Activated T-cell treated with anti-CD3 and anti-CD28 coated beads, Interleukin-2, amount 50 U/mL, for 4 hours (primary cell): Measurements from ENCODE around the gene MAP1LC3B2. TPM values are rescaled to one million over a fixed set of nuclear protein-coding genes. Genes with fewer than 3 reads are reported as not detected.

Source experiments
- ATAC-seq, 2 donors: fragments of 200-7000 bp; cut with Tn5 transposase; one replicate each; pipeline ENCODE4 v1.10.0; 2021
- DNase-seq: peaks from one replicate; pipeline ENCODE4 v3.0.0-alpha.2; 2020
- H3K27me3 Mint-ChIP-seq: one replicate; pipeline ENCODE4 v1.8.0; 2021; ENCODE audit warnings: low read depth, mixed read lengths
- H3K36me3 Mint-ChIP-seq: one replicate; pipeline ENCODE4 v1.8.0; 2022; ENCODE audit warnings: mixed read lengths; ENCODE audit not compliant: insufficient read depth
- H3K4me1 Mint-ChIP-seq: one replicate; pipeline ENCODE4 v1.8.0; 2021; ENCODE audit warnings: low read depth, mixed read lengths
- H3K4me3 Mint-ChIP-seq: one replicate; pipeline ENCODE4 v1.8.0; 2021; ENCODE audit warnings: mild to moderate bottlenecking, moderate library complexity, mixed read lengths
- H3K9me3 Mint-ChIP-seq: one replicate; pipeline ENCODE4 v1.8.0; 2021; ENCODE audit warnings: mixed read lengths
- total RNA-seq, 3 donors: library from RNA; stranded (reverse); gene quantifications; one replicate each; pipeline ENCODE4 v1.2.1, GENCODE V29; 2021

Gene MAP1LC3B2
- total RNA-seq, 3 donors from 2014 or later, result 1.1 to 1.5 TPM; not detected in 1

DNA sequence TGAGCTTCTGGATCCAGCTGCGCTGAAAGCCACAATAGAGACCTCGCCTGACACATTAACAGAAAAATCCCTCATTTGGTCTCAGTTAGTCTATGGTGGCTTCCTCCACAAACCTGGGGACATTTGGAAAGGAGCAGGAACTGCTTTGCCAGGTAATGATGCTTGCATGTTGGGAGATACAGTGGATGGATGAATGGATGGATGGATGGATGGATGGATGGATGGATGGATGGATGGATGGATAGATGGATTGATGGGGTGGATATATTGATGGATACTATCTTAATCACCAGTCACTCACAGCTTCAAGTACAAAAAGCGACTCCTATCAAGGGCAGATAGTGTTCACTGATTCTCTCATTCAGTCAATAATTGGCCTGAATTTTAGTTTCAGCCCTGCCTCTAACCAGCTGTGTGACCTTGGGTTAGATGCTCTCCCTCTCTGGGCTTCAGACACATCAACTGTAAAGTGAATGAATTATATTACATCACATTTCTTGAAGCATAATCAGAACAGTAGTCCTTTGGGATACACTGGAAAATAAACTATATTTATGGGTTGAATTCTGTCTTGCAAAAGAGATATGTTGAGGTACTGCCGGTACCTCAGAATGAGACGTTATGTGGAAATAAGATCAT, 29.3 kb downstream of the MAP1LC3B2 start:
- Mint-ChIP-seq H3K27me3 (no peaks in the 10 kb centered on the region), H3K9me3 (no peaks in the 10 kb centered on the region), H3K4me1 (peaks cover 10% of the 10 kb centered on the region), H3K36me3 (no peaks in the 10 kb centered on the region), H3K4me3 (no peak overlapping the region)
- no peak for ATAC-seq
- no peak for DNase-seq

DNA sequence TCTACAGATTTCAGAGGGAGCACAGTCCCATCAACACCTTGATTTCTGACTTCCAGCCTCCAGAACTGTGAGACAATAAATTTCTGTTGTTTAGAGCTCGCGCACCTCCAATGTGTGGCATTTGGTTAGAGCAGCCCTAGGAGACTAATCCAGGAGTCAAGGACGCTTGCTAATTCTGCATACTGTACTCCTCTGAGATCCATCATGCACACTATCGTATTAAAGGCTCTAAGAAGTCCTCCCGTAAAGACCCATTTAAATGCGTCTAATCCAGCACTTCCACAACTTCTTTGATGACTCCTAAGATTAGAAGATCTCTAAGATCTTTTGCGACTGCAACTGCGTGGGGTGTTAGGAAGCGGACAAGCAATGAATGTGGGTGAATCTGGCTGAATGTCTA, 30.4 kb downstream of the MAP1LC3B2 start:
- DNase-seq (no peak), ATAC-seq (no peak)
- H3K4me3 Mint-ChIP-seq, result no peak overlapping the region
- no peaks in the 10 kb centered on the region for H3K9me3 Mint-ChIP-seq
- H3K27me3 Mint-ChIP-seq, result no peaks in the 10 kb centered on the region
- no peaks in the 10 kb centered on the region for H3K36me3 Mint-ChIP-seq
- peaks cover 18% of the 10 kb centered on the region for H3K4me1 Mint-ChIP-seq

DNA sequence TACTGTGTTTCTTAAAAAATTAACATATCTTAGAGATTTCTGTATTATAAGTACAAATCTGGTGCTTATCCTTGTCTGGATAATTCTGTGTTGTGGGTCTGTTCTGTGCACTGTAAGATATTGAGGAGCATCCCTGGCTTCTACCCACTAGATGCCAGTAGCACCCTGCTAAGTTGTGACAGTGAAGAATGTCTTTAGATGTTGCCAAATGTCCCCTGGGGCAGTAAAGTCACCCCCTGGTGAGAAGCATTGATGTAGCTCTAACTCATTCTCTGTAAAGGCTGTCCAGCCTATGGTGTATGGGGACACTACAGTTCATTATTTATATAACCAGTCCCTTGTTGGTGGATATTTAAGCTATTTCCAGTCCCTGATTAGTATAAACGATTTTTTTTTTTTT, 31.4 kb downstream of the MAP1LC3B2 start:
- H3K9me3 Mint-ChIP-seq, result no peaks in the 10 kb centered on the region
- no peaks in the 10 kb centered on the region for H3K27me3 Mint-ChIP-seq
- no peak overlapping the region for H3K4me3 Mint-ChIP-seq
- ATAC-seq (no peak), DNase-seq (no peak)
- H3K36me3 Mint-ChIP-seq, result no peaks in the 10 kb centered on the region
- peaks cover 26% of the 10 kb centered on the region for H3K4me1 Mint-ChIP-seq

DNA sequence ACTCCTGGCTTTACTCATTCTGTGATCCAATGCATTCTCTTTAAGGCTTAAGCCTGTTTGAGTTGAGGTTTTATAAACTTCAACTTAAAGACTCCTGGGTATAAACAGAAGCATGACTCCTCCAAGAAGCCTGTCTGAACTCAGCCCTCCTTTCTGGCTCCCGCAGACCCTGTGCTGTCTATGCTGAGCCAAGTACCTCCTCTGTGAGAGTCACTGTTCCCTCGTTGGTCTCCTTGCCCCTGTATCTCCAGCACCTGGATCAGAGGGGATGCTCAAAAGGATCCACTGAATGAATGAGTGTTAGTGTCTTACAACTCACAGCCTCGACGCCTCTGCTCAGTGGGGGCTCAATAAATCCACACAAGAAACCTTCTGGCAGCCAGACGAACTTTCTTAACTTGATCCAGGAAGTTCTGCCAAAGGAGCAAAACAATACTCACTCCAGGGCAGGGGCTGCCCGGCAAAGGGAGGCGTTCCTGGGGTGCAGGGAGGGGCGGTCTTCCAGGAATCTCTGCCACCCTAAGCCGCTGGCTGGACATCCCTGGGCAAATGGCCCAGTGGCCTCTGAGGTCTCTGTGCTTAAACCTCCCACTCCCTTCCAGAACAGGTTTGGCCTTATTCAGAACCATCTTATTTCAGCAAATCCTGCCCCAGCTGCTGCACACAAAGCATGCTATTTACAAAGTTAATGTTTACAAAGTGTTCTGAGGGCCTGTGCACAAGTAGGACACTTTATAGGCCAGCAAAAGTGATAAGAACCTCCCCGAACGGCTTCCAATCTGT, 32.9 kb downstream of the MAP1LC3B2 start:
- no peak overlapping the region for H3K4me3 Mint-ChIP-seq
- ATAC-seq, result no peak
- no peak for DNase-seq
- no peaks in the 10 kb centered on the region for H3K27me3 Mint-ChIP-seq
- H3K36me3 Mint-ChIP-seq, result no peaks in the 10 kb centered on the region
- H3K9me3 Mint-ChIP-seq, result no peaks in the 10 kb centered on the region
- H3K4me1 Mint-ChIP-seq, result peaks cover 30% of the 10 kb centered on the region

DNA sequence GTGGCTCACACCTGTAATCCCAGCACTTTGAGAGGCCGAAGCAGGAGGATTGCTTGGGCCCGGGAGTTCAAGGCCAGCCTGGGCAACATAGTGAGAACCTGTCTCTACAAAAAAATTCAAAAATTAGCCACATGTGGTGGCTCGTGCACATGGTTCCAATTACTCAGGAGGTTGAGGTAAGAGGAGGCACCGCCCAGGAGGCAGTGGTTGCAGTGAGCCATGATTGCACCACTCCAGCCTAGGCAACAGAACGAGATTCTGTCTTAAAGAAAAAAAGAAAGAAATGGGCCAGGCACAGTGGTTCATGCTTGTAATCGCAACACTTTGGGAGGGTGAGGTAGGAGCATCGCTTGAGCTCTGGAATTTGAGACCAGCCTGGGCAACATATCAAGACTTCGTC, 33.5 kb downstream of the MAP1LC3B2 start:
- Mint-ChIP-seq H3K4me3 (no peak overlapping the region), H3K36me3 (no peaks in the 10 kb centered on the region), H3K4me1 (peaks cover 30% of the 10 kb centered on the region), H3K9me3 (no peaks in the 10 kb centered on the region), H3K27me3 (no peaks in the 10 kb centered on the region)
- DNase-seq, result no peak
- no peak for ATAC-seq

DNA sequence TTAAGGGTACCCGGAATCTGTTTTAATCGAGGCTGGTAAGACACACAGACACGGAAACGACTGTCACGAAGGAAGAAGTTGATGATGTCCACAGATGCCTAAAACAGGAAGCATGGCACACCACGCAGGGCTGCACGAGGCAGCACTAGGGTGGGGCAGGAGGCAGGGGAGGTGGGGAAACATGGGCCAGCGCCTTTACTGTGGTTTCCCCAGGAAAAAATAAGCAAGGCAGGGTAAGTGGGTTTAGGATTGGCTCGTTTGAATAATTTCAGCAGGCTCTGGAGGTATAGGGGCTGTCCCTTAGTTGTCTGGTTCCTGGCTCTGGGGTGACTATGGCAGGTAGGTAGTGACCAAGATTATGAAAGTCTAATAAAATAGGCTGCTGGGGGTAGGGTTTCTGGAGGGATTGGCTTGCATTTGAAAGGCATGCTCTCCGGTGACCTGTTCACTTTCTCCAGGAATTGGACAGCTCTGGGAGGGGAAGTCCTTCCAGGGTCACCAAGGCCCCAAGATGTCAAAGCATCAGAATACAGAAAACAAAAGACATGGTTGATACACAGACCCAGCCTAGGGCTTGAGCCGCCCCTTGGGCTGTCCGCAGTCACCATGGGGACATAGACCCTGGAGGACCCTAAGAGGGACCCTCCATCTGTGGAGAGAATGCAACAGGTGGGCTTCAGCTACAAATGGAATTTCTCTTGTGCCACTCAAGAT, 35.3 kb downstream of the MAP1LC3B2 start:
- Mint-ChIP-seq H3K4me3 (peak overlapping the region; percentile 27), H3K4me1 (peaks cover 30% of the 10 kb centered on the region), H3K27me3 (no peaks in the 10 kb centered on the region), H3K36me3 (no peaks in the 10 kb centered on the region), H3K9me3 (no peaks in the 10 kb centered on the region)
- DNase-seq, result peak; percentile 9
- peak; percentile 65 to 66 for ATAC-seq

DNA sequence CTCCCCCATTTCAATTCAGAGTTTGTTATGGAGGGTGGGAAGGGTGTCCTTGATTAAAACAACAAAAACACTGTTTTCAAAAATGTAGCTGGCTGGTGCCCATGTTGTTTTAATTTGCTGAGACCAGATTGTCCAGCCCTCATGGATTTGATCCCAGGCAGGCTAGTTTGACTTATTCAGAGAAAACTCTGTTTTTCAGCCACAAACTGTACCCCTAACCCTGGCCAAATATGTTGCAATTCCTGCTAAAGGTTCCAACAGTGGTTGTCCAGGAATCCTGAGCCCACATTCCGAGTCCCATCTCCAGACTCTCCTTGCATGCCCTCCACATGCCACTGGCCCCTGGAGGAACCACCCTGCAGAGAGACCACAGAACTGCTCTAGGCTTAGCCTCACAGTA, 36.0 kb downstream of the MAP1LC3B2 start:
- Mint-ChIP-seq H3K4me1 (peaks cover 34% of the 10 kb centered on the region), H3K36me3 (no peaks in the 10 kb centered on the region), H3K27me3 (no peaks in the 10 kb centered on the region), H3K4me3 (no peak overlapping the region), H3K9me3 (no peaks in the 10 kb centered on the region)
- no peak for ATAC-seq
- DNase-seq, result no peak

DNA sequence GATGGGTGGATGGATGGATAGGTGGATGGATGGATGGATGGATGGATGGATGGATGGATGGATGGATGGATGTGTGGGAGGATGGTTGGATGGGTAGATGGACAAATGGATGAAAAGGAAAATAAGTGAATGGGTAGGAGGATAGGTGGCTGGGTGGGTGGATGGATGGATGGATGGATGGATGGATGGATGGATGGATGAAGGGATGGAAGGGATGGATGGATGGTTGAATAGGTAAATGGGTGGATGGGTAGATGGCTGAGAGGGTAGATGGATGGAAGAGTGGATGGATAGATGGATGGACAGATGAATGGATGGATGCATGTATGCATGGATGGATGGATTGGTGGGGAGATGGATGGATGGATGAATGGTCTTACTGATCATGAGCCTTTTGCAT, 36.5 kb downstream of the MAP1LC3B2 start:
- Mint-ChIP-seq H3K4me1 (peaks cover 34% of the 10 kb centered on the region), H3K4me3 (no peak overlapping the region), H3K27me3 (no peaks in the 10 kb centered on the region), H3K9me3 (no peaks in the 10 kb centered on the region), H3K36me3 (no peaks in the 10 kb centered on the region)
- ATAC-seq, result no peak
- no peak for DNase-seq

DNA sequence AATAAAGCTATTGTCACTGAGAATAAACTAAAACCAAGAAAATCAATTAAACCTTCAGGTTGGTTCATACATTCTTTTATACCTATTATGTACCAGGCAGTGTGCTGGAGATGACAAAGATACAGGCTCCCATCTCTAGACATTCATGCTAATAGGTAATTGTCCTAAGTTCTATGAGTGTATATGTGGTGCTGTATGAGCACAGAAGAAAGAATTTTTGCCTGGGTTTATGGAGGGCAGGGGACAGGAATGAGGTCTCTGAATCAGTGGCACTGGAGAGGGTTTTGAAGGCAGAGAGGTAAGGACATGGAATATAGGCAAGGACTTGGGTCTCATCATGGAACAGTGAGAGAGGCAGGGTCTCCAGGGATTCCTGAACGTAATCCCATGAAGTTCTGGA, 38.7 kb downstream of the MAP1LC3B2 start:
- H3K4me3 Mint-ChIP-seq, result no peak overlapping the region
- H3K4me1 Mint-ChIP-seq, result peaks cover 24% of the 10 kb centered on the region
- DNase-seq, result no peak
- no peaks in the 10 kb centered on the region for H3K36me3 Mint-ChIP-seq
- ATAC-seq, result no peak
- H3K9me3 Mint-ChIP-seq, result no peaks in the 10 kb centered on the region
- no peaks in the 10 kb centered on the region for H3K27me3 Mint-ChIP-seq

DNA sequence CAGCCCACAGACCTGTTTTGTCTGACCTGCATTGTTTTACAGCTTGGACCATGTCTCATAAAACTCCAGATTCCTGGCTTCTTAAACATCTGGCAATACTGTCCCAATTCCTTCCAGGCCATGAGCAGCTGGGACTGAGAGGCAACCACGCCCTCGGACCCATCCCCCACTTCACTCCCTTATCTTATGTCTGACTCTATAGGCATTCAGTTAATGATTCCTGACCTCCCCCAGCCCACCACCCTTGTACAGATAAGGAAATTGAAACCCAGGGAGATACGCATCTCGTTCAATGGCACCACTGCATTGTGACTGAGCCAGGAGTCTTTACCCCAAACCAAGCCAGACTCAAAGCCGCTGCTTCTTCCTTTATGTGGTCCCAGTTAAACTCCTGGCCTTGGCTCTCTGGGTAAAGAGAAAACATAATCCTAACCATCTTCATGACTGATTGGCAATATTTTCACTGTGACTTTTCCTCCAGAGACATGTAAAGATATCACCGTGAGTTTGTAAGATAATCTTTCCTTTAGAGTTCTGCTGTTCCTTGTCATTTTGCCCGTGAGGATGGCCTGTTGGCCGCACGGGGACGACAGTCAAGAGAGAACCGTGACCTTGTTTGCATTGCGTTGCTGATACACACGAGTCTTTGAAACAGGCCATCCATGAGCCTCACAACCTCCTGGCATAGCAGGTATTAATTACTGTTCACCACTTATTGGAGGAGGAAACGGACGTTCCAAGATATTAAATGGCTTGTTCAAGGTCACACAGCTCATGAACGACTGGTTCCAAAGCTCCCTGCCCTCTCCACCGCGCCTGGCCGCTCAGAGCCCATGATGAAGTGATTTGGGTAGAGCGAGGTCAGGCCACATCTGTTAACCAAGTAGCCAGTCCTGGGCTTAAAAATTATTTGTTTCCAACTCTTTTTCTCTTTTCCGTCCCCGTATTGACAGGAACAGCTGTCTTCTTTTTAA, 39.4 kb downstream of the MAP1LC3B2 start:
- H3K4me3 Mint-ChIP-seq, result no peak overlapping the region
- H3K36me3 Mint-ChIP-seq, result no peaks in the 10 kb centered on the region
- no peak for DNase-seq
- H3K27me3 Mint-ChIP-seq, result no peaks in the 10 kb centered on the region
- H3K9me3 Mint-ChIP-seq, result no peaks in the 10 kb centered on the region
- ATAC-seq, result no peak
- peaks cover 24% of the 10 kb centered on the region for H3K4me1 Mint-ChIP-seq

DNA sequence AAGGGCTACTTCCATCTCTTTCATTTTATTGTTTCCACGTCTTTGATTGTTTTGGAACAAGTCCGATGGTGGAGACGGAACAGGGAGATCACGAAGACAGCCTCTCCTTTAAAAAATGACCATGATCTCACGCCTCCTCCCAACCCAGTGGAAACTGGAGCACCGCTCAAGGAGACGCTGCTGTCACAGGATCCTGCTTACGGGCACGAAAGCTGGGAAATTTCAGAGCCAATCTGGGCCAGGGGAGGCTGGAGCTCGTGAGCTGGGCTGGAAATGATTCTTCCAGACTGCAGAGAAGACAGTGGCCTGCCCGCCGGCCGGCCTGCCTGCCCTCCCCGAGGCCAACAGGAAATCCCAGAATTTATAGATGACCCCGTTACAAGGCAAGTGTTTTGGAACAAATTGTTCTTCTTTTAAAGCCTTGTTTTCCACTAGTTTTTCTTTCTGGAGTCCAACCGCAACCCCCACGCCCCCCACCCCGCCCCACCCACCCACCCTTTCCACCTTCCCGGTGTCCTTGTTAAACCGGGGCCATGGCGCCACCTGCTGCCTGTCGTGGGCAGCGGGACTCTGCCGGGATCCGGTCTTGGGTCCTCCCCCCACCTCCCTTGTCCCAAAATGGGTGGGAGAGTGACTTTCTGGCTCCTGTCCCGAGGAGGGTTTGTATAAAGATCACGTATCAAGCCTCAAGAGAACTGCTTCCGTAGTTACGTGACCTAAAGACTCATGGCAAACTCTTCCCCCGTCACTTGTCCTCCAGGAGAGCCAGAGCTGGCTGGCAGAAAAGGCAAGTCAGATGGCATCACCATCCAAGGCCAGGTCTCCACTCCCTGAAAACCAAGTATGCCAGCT, 40.3 kb downstream of the MAP1LC3B2 start:
- no peaks in the 10 kb centered on the region for H3K27me3 Mint-ChIP-seq
- no peak overlapping the region for H3K4me3 Mint-ChIP-seq
- DNase-seq (peak; percentile 62), ATAC-seq (peak; percentile 65 to 74)
- no peaks in the 10 kb centered on the region for H3K9me3 Mint-ChIP-seq
- no peaks in the 10 kb centered on the region for H3K36me3 Mint-ChIP-seq
- peaks cover 17% of the 10 kb centered on the region for H3K4me1 Mint-ChIP-seq

DNA sequence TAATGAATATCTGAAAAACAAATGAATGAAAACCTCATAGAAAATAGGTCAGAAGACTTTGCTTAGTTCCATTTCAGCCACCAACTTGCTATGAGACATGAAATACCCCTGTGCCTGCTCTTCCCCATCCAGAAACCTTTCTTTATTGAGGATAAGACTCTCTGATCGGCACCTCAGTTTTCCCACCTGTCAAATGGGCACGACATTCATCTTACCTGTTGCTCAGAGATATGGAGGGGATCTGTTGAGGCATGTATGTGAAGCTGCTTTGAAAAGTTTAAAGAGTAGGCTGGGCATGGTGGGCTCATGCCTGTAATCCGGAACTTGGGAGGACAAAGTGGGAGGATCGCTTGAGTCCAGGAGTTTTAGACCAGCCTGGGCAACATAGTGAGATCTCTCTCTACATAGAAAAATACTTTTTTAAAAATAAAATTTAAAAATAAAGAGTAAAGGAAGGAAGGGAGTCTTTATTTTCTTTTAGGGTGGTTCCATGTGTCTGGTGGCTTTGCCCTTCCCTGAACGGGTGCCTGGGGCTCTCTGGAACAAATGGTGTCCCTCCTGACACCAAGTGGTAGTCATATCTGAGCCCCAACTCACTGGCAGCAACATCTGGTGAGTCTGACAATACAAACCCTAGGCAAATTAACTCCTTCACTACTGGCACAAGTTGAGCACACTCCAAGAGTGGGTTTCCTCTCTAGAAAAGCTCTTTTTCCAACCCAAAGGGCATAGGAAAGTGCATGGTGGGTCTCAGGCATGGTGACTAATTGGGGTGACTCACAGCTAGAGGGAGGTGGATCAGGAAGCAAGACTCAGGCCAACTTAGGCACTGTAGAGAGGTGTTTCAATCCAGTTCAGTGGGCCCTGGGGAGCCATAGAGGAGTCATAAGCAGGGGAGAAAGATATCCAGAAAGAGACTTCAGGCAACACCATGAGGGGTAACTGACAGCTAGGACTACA, 42.1 kb downstream of the MAP1LC3B2 start:
- Mint-ChIP-seq H3K36me3 (no peaks in the 10 kb centered on the region), H3K27me3 (no peaks in the 10 kb centered on the region), H3K4me1 (peaks cover 4% of the 10 kb centered on the region), H3K4me3 (no peak overlapping the region), H3K9me3 (no peaks in the 10 kb centered on the region)
- no peak for ATAC-seq
- no peak for DNase-seq
